HPDE6-E6E7 (cell line): Measurements from ENCODE around the gene RIC3.
A peak's percentile ranks its signal among the peaks of the same experiment; 100 is the strongest.

Source experiments
- DNase-seq: peaks from one replicate; pipeline ENCODE4 v3.0.0; 2011; ENCODE audit warnings: missing footprints; ENCODE audit errors: extremely low spot score

RIC3 gene

GRCh38 chr11:8087185-8087584 is 81.6 kb downstream of the RIC3 start:
- no peak for DNase-seq

GRCh38 chr11:8086571-8086970 is 82.3 kb downstream of the RIC3 start:
- no peak for DNase-seq

- DNase-seq = no peak
Measured at GRCh38 chr11:8086001-8086479, 82.8 kb downstream of the RIC3 start.

- DNase-seq = no peak
Measured at GRCh38 chr11:8085011-8085645, 83.7 kb downstream of the RIC3 start.

- DNase-seq = no peak
Measured at GRCh38 chr11:8084352-8084751, 84.5 kb downstream of the RIC3 start.

GRCh38 chr11:8083871-8084281 is 84.9 kb downstream of the RIC3 start:
- no peak for DNase-seq

- DNase-seq = no peak
Measured at GRCh38 chr11:8083088-8083395, 85.8 kb downstream of the RIC3 start.

GRCh38 chr11:8082391-8083087 is 86.3 kb downstream of the RIC3 start:
- no peak for DNase-seq

GRCh38 chr11:8081591-8082250 is 87.1 kb downstream of the RIC3 start:
- no peak for DNase-seq

- no peak for DNase-seq
Measured at GRCh38 chr11:8080674-8081590, 87.9 kb downstream of the RIC3 start, which contains the start of gene TUB. Gene TUB, plus strand, starts transcription at chr11:8081211. Its CDS starts 300 bp downstream, at chr11:8081511.

GRCh38 chr11:8080069-8080670 is 88.7 kb downstream of the RIC3 start:
- no peak for DNase-seq

GRCh38 chr11:8079111-8079675 is 89.6 kb downstream of the RIC3 start:
- DNase-seq = no peak

GRCh38 chr11:8075119-8075726 is 93.6 kb downstream of the RIC3 start:
- no peak for DNase-seq

- DNase-seq = no peak
Measured at GRCh38 chr11:8071616-8072581, 96.9 kb downstream of the RIC3 start.

GRCh38 chr11:8070417-8071115 is 98.3 kb downstream of the RIC3 start:
- DNase-seq = peak; percentile 33

- DNase-seq = no peak
Measured at GRCh38 chr11:8069771-8070170, 99.1 kb downstream of the RIC3 start.

- peak; percentile 15 for DNase-seq
Measured at GRCh38 chr11:8068605-8069221, 100.1 kb downstream of the RIC3 start.

GRCh38 chr11:8067929-8068575 is 100.8 kb downstream of the RIC3 start:
- DNase-seq = no peak
